HepG2 (cell line): ENCODE results near the gene SYT17. TPM values are rescaled to one million over a fixed set of nuclear protein-coding genes. Genes with fewer than 3 reads are reported as not detected.

Experiments used
- ATAC-seq: fragments of 200-7000 bp; cut with Tn5 transposase; 3 replicates; pipeline ENCODE4 v1.9.1; 2020; ENCODE audit warnings: mild to moderate bottlenecking, moderate library complexity
- BruUV-seq: library from RNA; stranded (reverse); fragments of 400-500 nt; replicated peaks from 2 replicates; lab custom pipeline; 2021; lab: Mats Ljungman, UMichigan
- CTCF ChIA-PET: fragments of 300-600 bp; formaldehyde crosslinking; extraction: SDS; loops from one replicate; lab custom pipeline; 2021; ENCODE audit warnings: low total read pairs, inconsistent platforms, low intra/inter-chr PET ratio; lab: Yijun Ruan, JAX
- POLR2A ChIA-PET: fragments of 350-600 bp; sonication (Branson Sonifier 250); formaldehyde crosslinking; loops from one replicate; lab custom pipeline; 2020; ENCODE audit warnings: antibody characterized with exemption, inconsistent platforms; lab: Yijun Ruan, JAX
- DNase-seq: peaks from one replicate; pipeline ENCODE4 v3.0.0-alpha.2; 2015; ENCODE audit warnings: low spot score
- FAIRE-seq: peaks from 3 replicates; lab custom pipeline; 2011; peaks lifted over from hg19 to GRCh38; lab: Jason Lieb, UNC
- H2AFZ ChIP-seq: one replicate; pipeline ENCODE4 v1.6.1; 2011; ENCODE audit warnings: low read length, inconsistent platforms
- H3K27ac ChIP-seq: fragments of 300-600 bp; 3 replicates; pipeline ENCODE4 v1.8.0; 2011; ENCODE audit warnings: mixed run types, mild to moderate bottlenecking, mixed read lengths, low read length, inconsistent platforms; ENCODE audit not compliant: insufficient read depth; ENCODE audit errors: extremely low read length
- H3K27me3 ChIP-seq, 2 experiments: fragments of 200-600 bp in 1 of 2; 2 replicates in 1 of 2; 3 replicates in 1 of 2; pipeline versions ENCODE4 v1.6.0 to v1.8.0; 2011; ENCODE audit warnings: low read length in 2 of 2, mild to moderate bottlenecking in 2 of 2, moderate library complexity in 2 of 2, inconsistent platforms in 1 of 2; ENCODE audit not compliant: insufficient read depth in 2 of 2, control insufficient read depth in 1 of 2
- H3K36me3 ChIP-seq, 2 experiments: fragments of 200-600 bp in 1 of 2; replicated peaks in 1 of 2; 2 replicates in 1 of 2; 3 replicates in 1 of 2; pipeline versions ENCODE4 v1.5.1 to v1.8.0; 2011; ENCODE audit warnings: low read length in 2 of 2, inconsistent platforms in 1 of 2; ENCODE audit not compliant: insufficient read depth in 2 of 2, control insufficient read depth in 1 of 2
- H3K4me1 ChIP-seq: 2 replicates; pipeline ENCODE4 v1.5.1; 2012; ENCODE audit warnings: low read length, inconsistent platforms; ENCODE audit not compliant: insufficient read depth
- H3K4me2 ChIP-seq: 2 replicates; pipeline ENCODE4 v1.6.0; 2011; ENCODE audit warnings: low read depth, low read length, inconsistent platforms
- H3K4me3 ChIP-seq, 3 experiments: fragments of 200-600 bp in 1 of 3; sonication (generic), shearing (Covaris generic) in 1 of 3; replicated peaks in 1 of 3; 2 replicates each; pipeline ENCODE4 v1.5.1; 2011 to 2016; ENCODE audit warnings: low read length in 3 of 3, inconsistent platforms in 2 of 3, low read depth in 2 of 3, mild to moderate bottlenecking in 2 of 3, control low read depth in 1 of 3, mixed read lengths in 1 of 3; ENCODE audit not compliant: insufficient read depth in 1 of 3
- H3K79me2 ChIP-seq: one replicate; pipeline ENCODE4 v1.6.1; 2011; ENCODE audit warnings: low read length, inconsistent platforms; ENCODE audit not compliant: insufficient read depth
- H3K9ac ChIP-seq: 2 replicates; pipeline ENCODE4 v1.6.0; 2011; ENCODE audit warnings: mild to moderate bottlenecking, low read depth, low read length, inconsistent platforms; ENCODE audit not compliant: insufficient read depth
- H3K9me3 ChIP-seq: 2 replicates; pipeline ENCODE4 v1.5.1; 2012; ENCODE audit warnings: mild to moderate bottlenecking, low read length
- H4K20me1 ChIP-seq: 2 replicates; pipeline ENCODE4 v1.6.0; 2011; ENCODE audit warnings: inconsistent platforms, mild to moderate bottlenecking, low read length, moderate library complexity; ENCODE audit not compliant: insufficient read depth
- ZNF589 ChIP-seq: sonication (generic); formaldehyde crosslinking; conservative IDR thresholded peaks from 2 replicates; pipeline ENCODE4 v1.8.0; 2022; ENCODE audit warnings: mild to moderate bottlenecking, moderate library complexity, missing genetic modification reagents
- WGBS: methylation state at CpG from one replicate; pipeline ENCODE4 v1.1.6; 2017; ENCODE audit warnings: low lambda C conversion rate; 5-methylcytosine and 5-hydroxymethylcytosine counted together
- in situ Hi-C: cut with HindIII; loops from 2 replicates; pipeline ENCODE4 v1.10.0; 2017; ENCODE audit warnings: low pct_unique_long_range_greater_than_20kb; ENCODE audit not compliant: extremely low pct_ligation_motif_present
- intact Hi-C: fragments of 100-400 bp; cut with micrococcal nuclease; formaldehyde crosslinking; loops from one replicate; pipeline ENCODE4 v1.10.0; 2022; ENCODE audit not compliant: unreplicated experiment
- polyA plus RNA-seq, 8 experiments: library from polyadenylated mRNA; depleted of rRNA in 3 of 8; stranded (reverse) in 7 of 8; unstranded in 1 of 8; fragments of >200 nt; fragmentation: Illumina TruSeq in 4 of 8; extraction: Trizol in 4 of 8; gene quantifications; 2 replicates each; pipeline versions ENCODE4 v1.2.1 to v1.2.3, GENCODE V29; 2011 to 2016; ENCODE audit warnings: low read depth in 4 of 8, missing spikeins in 1 of 8, mixed read lengths in 1 of 8; ENCODE audit not compliant: insufficient read depth in 1 of 8
- total RNA-seq, 5 experiments: library from RNA; depleted of rRNA; stranded (reverse); fragments of >200 nt; fragmentation: Illumina TruSeq; extraction: Trizol; gene quantifications; 2 replicates each; pipeline ENCODE4 v1.2.3, GENCODE V29; 2016; ENCODE audit warnings: low read depth in 1 of 5
- TF ChIP-seq, protein P1 (sequence below), 2 experiments: fragments of 450-650 bp in 1 of 2; sonication (generic) in 1 of 2; formaldehyde crosslinking in 1 of 2; IDR thresholded peaks; 2 replicates each; pipeline versions ENCODE4 v1.6.1 to v1.8.0; 2016 to 2022; ENCODE audit warnings: antibody characterized with exemption in 1 of 2, mild to moderate bottlenecking in 1 of 2, missing genetic modification reagents in 1 of 2
- TF ChIP-seq, protein P2 (sequence below): IDR thresholded peaks from 2 replicates; pipeline ENCODE4 v1.6.1; 2012; ENCODE audit warnings: low read length, improper control_type of control experiment
- TF ChIP-seq, protein P3 (sequence below): sonication (generic); formaldehyde crosslinking; IDR thresholded peaks from 2 replicates; pipeline ENCODE4 v1.9.0; 2021; ENCODE audit warnings: missing genetic modification reagents, borderline replicate concordance

Gene SYT17
- total and polyA plus RNA-seq, 2 of the 13 experiments (the other 11 are each of a cell fraction or from before 2014, with no cell fraction given), result 0.44 TPM; not detected in 1

DNA sequence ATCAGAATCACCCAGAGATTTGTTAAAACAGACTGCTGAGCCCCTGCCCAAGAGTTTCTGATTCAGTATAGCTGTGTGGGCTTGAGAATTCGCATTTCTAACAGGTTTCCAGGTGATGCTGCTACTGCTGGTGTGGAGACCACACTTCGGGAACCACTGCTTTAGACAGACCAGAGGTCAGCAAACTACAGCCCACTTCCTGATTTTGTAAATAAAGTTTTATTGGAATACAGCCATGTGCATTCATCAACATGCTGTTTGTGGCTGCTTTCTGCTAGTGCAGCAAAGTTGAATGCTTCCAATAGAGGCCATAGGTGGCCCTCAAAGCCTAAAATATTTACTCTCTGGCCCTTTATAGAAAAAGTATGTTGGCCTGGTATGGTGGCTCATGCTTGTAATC is 84.9 kb downstream of the SYT17 start:
- H2AFZ ChIP-seq, result no peak overlapping the region
- CTCF ChIA-PET, result no interaction called here

More for the DNA sequence above, 84.9 kb downstream of the SYT17 start:
- no peak for FAIRE-seq
- BruUV-seq, result no TSS peak
- no peak overlapping the region for H3K27ac ChIP-seq
- no peak overlapping the region for H3K9ac ChIP-seq
- ATAC-seq, result no peak
- H3K4me1 ChIP-seq, result no peaks in the 10 kb centered on the region
- H3K27me3 ChIP-seq, result peaks cover 0 to 18% of the 10 kb centered on the region in 2 experiments; a peak in 2 of 5 replicates
- no peaks in the 10 kb centered on the region for H4K20me1 ChIP-seq
- in situ Hi-C loops, result no loop called here
- intact Hi-C loops, result no loop called here
- H3K36me3 ChIP-seq, result no peaks in the 10 kb centered on the region
- WGBS, result 0% methylated on average over 2 of the region's 2 CpGs
- no peak overlapping the region for H3K4me3 ChIP-seq
- H3K9me3 ChIP-seq, result no peaks in the 10 kb centered on the region
- no peak for DNase-seq
- TF ChIP-seq, protein P1, sequence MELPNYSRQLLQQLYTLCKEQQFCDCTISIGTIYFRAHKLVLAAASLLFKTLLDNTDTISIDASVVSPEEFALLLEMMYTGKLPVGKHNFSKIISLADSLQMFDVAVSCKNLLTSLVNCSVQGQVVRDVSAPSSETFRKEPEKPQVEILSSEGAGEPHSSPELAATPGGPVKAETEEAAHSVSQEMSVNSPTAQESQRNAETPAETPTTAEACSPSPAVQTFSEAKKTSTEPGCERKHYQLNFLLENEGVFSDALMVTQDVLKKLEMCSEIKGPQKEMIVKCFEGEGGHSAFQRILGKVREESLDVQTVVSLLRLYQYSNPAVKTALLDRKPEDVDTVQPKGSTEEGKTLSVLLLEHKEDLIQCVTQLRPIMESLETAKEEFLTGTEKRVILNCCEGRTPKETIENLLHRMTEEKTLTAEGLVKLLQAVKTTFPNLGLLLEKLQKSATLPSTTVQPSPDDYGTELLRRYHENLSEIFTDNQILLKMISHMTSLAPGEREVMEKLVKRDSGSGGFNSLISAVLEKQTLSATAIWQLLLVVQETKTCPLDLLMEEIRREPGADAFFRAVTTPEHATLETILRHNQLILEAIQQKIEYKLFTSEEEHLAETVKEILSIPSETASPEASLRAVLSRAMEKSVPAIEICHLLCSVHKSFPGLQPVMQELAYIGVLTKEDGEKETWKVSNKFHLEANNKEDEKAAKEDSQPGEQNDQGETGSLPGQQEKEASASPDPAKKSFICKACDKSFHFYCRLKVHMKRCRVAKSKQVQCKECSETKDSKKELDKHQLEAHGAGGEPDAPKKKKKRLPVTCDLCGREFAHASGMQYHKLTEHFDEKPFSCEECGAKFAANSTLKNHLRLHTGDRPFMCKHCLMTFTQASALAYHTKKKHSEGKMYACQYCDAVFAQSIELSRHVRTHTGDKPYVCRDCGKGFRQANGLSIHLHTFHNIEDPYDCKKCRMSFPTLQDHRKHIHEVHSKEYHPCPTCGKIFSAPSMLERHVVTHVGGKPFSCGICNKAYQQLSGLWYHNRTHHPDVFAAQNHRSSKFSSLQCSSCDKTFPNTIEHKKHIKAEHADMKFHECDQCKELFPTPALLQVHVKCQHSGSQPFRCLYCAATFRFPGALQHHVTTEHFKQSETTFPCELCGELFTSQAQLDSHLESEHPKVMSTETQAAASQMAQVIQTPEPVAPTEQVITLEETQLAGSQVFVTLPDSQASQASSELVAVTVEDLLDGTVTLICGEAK (IDR thresholded peaks at IDR 0.05), result peak; percentile 30; the same call in 1 of the 2 replicates
- TF ChIP-seq, protein P1 (CRISPR knock-in tag; IDR thresholded peaks at IDR 0.05), result peak; percentile 98
- TF ChIP-seq, protein P2, sequence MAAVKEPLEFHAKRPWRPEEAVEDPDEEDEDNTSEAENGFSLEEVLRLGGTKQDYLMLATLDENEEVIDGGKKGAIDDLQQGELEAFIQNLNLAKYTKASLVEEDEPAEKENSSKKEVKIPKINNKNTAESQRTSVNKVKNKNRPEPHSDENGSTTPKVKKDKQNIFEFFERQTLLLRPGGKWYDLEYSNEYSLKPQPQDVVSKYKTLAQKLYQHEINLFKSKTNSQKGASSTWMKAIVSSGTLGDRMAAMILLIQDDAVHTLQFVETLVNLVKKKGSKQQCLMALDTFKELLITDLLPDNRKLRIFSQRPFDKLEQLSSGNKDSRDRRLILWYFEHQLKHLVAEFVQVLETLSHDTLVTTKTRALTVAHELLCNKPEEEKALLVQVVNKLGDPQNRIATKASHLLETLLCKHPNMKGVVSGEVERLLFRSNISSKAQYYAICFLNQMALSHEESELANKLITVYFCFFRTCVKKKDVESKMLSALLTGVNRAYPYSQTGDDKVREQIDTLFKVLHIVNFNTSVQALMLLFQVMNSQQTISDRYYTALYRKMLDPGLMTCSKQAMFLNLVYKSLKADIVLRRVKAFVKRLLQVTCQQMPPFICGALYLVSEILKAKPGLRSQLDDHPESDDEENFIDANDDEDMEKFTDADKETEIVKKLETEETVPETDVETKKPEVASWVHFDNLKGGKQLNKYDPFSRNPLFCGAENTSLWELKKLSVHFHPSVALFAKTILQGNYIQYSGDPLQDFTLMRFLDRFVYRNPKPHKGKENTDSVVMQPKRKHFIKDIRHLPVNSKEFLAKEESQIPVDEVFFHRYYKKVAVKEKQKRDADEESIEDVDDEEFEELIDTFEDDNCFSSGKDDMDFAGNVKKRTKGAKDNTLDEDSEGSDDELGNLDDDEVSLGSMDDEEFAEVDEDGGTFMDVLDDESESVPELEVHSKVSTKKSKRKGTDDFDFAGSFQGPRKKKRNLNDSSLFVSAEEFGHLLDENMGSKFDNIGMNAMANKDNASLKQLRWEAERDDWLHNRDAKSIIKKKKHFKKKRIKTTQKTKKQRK, result no peak
- TF ChIP-seq, protein P3, sequence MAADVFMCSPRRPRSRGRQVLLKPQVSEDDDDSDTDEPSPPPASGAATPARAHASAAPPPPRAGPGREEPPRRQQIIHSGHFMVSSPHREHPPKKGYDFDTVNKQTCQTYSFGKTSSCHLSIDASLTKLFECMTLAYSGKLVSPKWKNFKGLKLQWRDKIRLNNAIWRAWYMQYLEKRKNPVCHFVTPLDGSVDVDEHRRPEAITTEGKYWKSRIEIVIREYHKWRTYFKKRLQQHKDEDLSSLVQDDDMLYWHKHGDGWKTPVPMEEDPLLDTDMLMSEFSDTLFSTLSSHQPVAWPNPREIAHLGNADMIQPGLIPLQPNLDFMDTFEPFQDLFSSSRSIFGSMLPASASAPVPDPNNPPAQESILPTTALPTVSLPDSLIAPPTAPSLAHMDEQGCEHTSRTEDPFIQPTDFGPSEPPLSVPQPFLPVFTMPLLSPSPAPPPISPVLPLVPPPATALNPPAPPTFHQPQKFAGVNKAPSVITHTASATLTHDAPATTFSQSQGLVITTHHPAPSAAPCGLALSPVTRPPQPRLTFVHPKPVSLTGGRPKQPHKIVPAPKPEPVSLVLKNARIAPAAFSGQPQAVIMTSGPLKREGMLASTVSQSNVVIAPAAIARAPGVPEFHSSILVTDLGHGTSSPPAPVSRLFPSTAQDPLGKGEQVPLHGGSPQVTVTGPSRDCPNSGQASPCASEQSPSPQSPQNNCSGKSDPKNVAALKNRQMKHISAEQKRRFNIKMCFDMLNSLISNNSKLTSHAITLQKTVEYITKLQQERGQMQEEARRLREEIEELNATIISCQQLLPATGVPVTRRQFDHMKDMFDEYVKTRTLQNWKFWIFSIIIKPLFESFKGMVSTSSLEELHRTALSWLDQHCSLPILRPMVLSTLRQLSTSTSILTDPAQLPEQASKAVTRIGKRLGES (CRISPR knock-in tag), result no peak
- no peak for TF ChIP-seq ZNF589 (CRISPR knock-in tag)
- H3K79me2 ChIP-seq, result no peaks in the 10 kb centered on the region
- POLR2A ChIA-PET, result no interaction called here
- no peak overlapping the region for H3K4me2 ChIP-seq
